ENCODE results near the gene CREBBP. TPM values are rescaled to one million over a fixed set of nuclear protein-coding genes. Genes with fewer than 3 reads are reported as not detected.
A peak's percentile ranks its signal among the peaks of the same experiment; 100 is the strongest.
"Not testable (repeated sequence)": the region's sequence is repeated elsewhere in the genome, so short reads cannot be mapped to it uniquely, and the experiment has no call there.

Gene CREBBP
- 10 to 100 TPM; 26.6 to 29.5 TPM for total RNA-seq

DNA sequence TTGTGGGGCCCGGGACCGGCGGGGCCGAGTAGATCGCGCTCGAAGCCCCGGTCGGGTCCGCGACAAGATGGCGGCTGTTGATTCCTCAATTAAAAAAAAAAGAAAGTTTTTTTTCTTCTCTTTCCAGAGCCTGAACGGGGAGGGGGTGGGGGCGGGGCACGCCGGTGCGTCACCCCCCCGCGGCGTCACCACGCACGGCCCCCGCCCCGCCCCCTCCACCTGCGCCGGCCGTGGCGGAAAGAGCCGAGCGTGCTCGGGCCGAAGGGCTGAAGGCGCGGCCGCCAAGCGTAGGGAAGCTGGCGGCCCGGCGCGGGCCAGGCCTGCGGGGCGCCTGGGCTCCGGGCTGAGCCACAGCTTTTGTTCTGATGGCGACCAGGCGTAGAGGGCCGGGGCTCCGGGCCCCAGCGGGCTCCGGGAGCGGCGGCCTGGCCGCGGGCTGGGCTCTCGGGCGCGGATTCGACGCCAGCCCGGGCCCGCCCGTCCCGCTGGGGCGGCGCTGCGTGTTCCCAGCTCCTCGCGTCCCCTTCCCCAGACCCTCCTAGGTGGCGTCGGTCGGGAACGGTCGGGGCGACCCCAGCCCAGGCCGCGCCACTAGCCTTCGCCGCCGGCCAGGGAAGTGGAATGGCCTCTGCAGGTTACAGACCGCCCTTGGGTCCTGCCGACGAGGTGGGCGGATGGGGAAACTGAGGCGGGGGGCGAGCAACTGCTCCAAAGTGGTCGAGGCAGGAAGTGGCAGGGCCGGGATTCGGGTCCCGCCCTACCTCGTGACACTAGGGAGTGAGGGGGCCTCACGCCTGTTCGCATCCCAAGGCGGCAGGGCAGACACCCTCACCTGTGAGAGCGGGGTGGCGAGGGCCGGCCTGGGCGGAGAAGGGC is at the start of gene CREBBP:
Gene CREBBP, minus strand, starts transcription at position 91 of the 876 bp plus-strand sequence. CDS start 797 bp downstream, outside the sequence.
- Mint-ChIP-seq H3K27ac (peak within 1 kb of the TSS; percentile 90), H3K9me3 (no peaks in the 10 kb centered on the region), H3K36me3 (peaks cover 17% of the 10 kb centered on the region), H3K4me1 (ENCODE audit: low read depth) (peaks cover 40% of the 10 kb centered on the region), H3K4me3 (peak within 1 kb of the TSS; percentile 91), H3K27me3 (no peaks in the 10 kb centered on the region)
- POLR2A ChIA-PET, result no interaction called here
- DNase-seq, result peak; percentile 90
- CTCF ChIA-PET, result interaction anchor here (0.6 to 1.0 kb wide), 2 partner anchors 142 to 373 kb away, joined by 3 to 5 read pairs; no protein-coding TSS in a partner anchor
- intact Hi-C loops (cut with micrococcal nuclease), result loop anchor here (1.0 kb wide), 1 partner anchor 191 kb away; no protein-coding TSS in a partner anchor

GRCh38 chr16:3927147-3927546 is 46.6 kb upstream of the CREBBP start:
- H3K27ac Mint-ChIP-seq; H3K4me3 Mint-ChIP-seq; intact Hi-C loops (cut with micrococcal nuclease); H3K9me3 Mint-ChIP-seq; H3K27me3 Mint-ChIP-seq; H3K36me3 Mint-ChIP-seq; H3K4me1 Mint-ChIP-seq (ENCODE audit: low read depth); POLR2A ChIA-PET; DNase-seq: not testable (repeated sequence)
- CTCF ChIA-PET, result interaction anchor here (1.1 kb wide), 1 partner anchor 13 kb away, joined by 3 read pairs; no protein-coding TSS in a partner anchor

GRCh38 chr16:3924763-3925162 is 44.2 kb upstream of the CREBBP start:
- H3K4me3 Mint-ChIP-seq, result no peak overlapping the region
- no peaks in the 10 kb centered on the region for H3K9me3 Mint-ChIP-seq
- no peaks in the 10 kb centered on the region for H3K27me3 Mint-ChIP-seq
- no peaks in the 10 kb centered on the region for H3K36me3 Mint-ChIP-seq
- CTCF ChIA-PET, result no interaction called here
- no peak for DNase-seq
- POLR2A ChIA-PET, result no interaction called here
- H3K4me1 Mint-ChIP-seq (ENCODE audit: low read depth), result no peaks in the 10 kb centered on the region
- H3K27ac Mint-ChIP-seq, result no peak overlapping the region
- intact Hi-C loops (cut with micrococcal nuclease), result no loop called here

GRCh38 chr16:3922241-3922640 is 41.7 kb upstream of the CREBBP start:
- peaks cover 3% of the 10 kb centered on the region for H3K36me3 Mint-ChIP-seq
- no peak overlapping the region for H3K4me3 Mint-ChIP-seq
- no peaks in the 10 kb centered on the region for H3K4me1 Mint-ChIP-seq (ENCODE audit: low read depth)
- peaks cover 11% of the 10 kb centered on the region for H3K9me3 Mint-ChIP-seq
- no peak overlapping the region for H3K27ac Mint-ChIP-seq
- CTCF ChIA-PET, result no interaction called here
- DNase-seq, result no peak
- H3K27me3 Mint-ChIP-seq, result no peaks in the 10 kb centered on the region
- intact Hi-C loops (cut with micrococcal nuclease), result no loop called here
- POLR2A ChIA-PET, result no interaction called here

DNA sequence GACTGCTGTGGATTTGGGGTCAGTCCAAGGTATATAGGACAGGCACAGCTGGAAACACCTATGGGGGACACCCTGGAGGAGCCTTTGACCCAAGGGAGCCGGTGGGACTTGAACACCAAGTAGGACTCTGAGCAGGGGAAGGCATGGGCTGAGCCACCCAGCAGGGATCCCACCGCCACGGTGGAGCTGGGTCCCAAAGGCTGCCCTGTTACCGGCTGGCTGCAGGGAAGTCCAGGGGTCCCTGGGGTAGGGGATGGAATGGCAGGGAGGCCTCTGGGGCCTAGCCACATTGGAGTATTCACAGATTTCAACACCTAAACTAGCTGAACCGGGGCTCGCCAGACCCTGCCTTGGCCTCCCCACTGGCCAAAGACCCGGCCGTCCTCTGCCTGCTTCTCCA is 39.7 kb upstream of the CREBBP start:
- H3K27ac Mint-ChIP-seq, result no peak overlapping the region
- peaks cover 3% of the 10 kb centered on the region for H3K36me3 Mint-ChIP-seq
- ChIA-PET POLR2A (no interaction called here), CTCF (interaction anchor here (1.2 kb wide), 1 partner anchor 229 kb away, joined by 4 read pairs; no protein-coding TSS in a partner anchor)
- H3K4me3 Mint-ChIP-seq, result no peak overlapping the region
- intact Hi-C loops (cut with micrococcal nuclease), result no loop called here
- H3K9me3 Mint-ChIP-seq, result peaks cover 11% of the 10 kb centered on the region
- no peaks in the 10 kb centered on the region for H3K27me3 Mint-ChIP-seq
- no peaks in the 10 kb centered on the region for H3K4me1 Mint-ChIP-seq (ENCODE audit: low read depth)
- DNase-seq, result no peak

DNA sequence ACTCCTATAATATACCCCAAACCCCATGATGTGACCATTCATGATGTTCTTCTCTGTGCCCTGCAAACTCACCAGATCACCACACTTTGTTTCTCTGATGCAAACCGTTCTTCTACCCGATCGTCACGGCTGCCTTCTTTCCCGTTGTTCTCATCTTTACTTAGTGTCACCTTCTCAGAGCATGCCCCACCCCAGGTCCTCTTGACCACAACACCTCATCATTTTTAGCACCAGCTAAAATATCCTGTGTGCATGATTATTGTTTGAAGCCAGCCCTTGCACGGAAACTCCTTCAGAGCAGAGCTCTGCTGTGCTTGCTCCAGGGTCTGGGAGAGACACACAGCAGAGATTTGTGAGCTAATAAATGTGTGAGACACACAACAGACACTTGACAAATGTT is 38.9 kb upstream of the CREBBP start:
- intact Hi-C loops (cut with micrococcal nuclease), result no loop called here
- Mint-ChIP-seq H3K36me3 (peaks cover 3% of the 10 kb centered on the region), H3K4me1 (ENCODE audit: low read depth) (no peaks in the 10 kb centered on the region), H3K4me3 (no peak overlapping the region), H3K9me3 (peaks cover 11% of the 10 kb centered on the region), H3K27me3 (no peaks in the 10 kb centered on the region), H3K27ac (no peak overlapping the region)
- ChIA-PET CTCF (interaction anchor here (1.2 kb wide), 1 partner anchor 228 kb away, joined by 4 read pairs; no protein-coding TSS in a partner anchor), POLR2A (no interaction called here)
- no peak for DNase-seq

DNA sequence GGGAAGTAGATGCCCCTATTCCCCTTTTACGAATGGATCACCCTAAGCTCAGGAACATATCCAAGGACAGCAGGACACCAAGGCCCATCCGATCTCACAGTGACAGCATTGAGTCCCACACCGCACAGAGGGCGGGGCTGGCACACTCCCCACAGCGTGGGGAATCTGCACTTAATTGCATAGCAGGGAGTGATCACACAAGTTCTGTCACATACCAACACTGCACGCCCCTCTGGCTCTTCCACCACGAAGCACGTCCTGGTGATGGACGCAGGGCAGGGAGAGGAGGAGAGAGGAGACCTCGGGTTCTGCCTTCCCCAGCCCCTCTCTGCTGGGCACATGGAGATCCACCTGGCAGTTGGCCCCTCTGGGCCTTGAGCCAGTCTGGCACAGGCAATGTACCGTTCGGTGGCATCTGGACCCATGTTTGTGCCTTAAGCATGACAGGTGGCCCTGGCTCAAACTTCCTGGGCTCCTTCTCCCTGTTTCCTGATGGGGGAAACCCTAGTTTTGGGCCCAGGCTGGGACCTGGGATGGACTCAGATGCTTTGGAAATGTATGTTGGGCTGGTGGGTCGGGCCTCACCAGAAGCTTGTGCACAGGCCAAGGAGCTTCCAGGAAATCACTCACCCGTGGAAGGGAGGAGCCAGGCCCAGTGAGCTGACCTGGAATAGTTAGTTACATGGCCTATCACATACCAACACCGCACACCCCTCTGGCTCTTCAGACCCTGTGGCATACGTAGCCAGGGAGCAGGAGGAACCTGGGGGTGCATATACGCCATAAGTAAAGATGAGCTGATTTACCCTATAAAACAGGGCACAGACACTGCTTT is 35.1 kb upstream of the CREBBP start:
- ChIA-PET POLR2A (no interaction called here), CTCF (no interaction called here)
- no peaks in the 10 kb centered on the region for H3K27me3 Mint-ChIP-seq
- intact Hi-C loops (cut with micrococcal nuclease), result no loop called here
- peaks cover 11% of the 10 kb centered on the region for H3K9me3 Mint-ChIP-seq
- H3K36me3 Mint-ChIP-seq, result peaks cover 3% of the 10 kb centered on the region
- H3K4me3 Mint-ChIP-seq, result no peak overlapping the region
- H3K27ac Mint-ChIP-seq, result no peak overlapping the region
- no peaks in the 10 kb centered on the region for H3K4me1 Mint-ChIP-seq (ENCODE audit: low read depth)
- no peak for DNase-seq

- ChIA-PET CTCF (no interaction called here), POLR2A (no interaction called here)
- no peak overlapping the region for H3K4me3 Mint-ChIP-seq
- H3K36me3 Mint-ChIP-seq, result no peaks in the 10 kb centered on the region
- no peaks in the 10 kb centered on the region for H3K4me1 Mint-ChIP-seq (ENCODE audit: low read depth)
- H3K9me3 Mint-ChIP-seq, result no peaks in the 10 kb centered on the region
- no peak for DNase-seq
- H3K27ac Mint-ChIP-seq, result no peak overlapping the region
- intact Hi-C loops (cut with micrococcal nuclease), result no loop called here
- no peaks in the 10 kb centered on the region for H3K27me3 Mint-ChIP-seq
These were observed 32.4 kb upstream of the CREBBP start for GRCh38 chr16:3912897-3913296.

GRCh38 chr16:3912373-3912772 is 31.9 kb upstream of the CREBBP start:
- Mint-ChIP-seq H3K4me3 (no peak overlapping the region), H3K9me3 (no peaks in the 10 kb centered on the region), H3K27me3 (no peaks in the 10 kb centered on the region), H3K4me1 (ENCODE audit: low read depth) (no peaks in the 10 kb centered on the region), H3K27ac (no peak overlapping the region), H3K36me3 (no peaks in the 10 kb centered on the region)
- intact Hi-C loops (cut with micrococcal nuclease), result no loop called here
- ChIA-PET CTCF (no interaction called here), POLR2A (no interaction called here)
- DNase-seq, result no peak

- H3K4me3 Mint-ChIP-seq; H3K27me3 Mint-ChIP-seq; H3K4me1 Mint-ChIP-seq (ENCODE audit: low read depth); H3K36me3 Mint-ChIP-seq; POLR2A ChIA-PET; H3K9me3 Mint-ChIP-seq; H3K27ac Mint-ChIP-seq; intact Hi-C loops (cut with micrococcal nuclease); DNase-seq: not testable (repeated sequence)
- CTCF ChIA-PET, result interaction anchor here (0.6 kb wide), 1 partner anchor 343 kb away, joined by 6 read pairs; no protein-coding TSS in a partner anchor
These were observed 31.2 kb upstream of the CREBBP start for GRCh38 chr16:3911741-3912140.

- H3K27me3 Mint-ChIP-seq, result no peaks in the 10 kb centered on the region
- POLR2A ChIA-PET, result no interaction called here
- H3K4me1 Mint-ChIP-seq (ENCODE audit: low read depth), result no peaks in the 10 kb centered on the region
- H3K4me3 Mint-ChIP-seq, result no peak overlapping the region
- CTCF ChIA-PET, result no interaction called here
- no peaks in the 10 kb centered on the region for H3K36me3 Mint-ChIP-seq
- no peaks in the 10 kb centered on the region for H3K9me3 Mint-ChIP-seq
- DNase-seq, result no peak
- intact Hi-C loops (cut with micrococcal nuclease), result no loop called here
- no peak overlapping the region for H3K27ac Mint-ChIP-seq
These were observed 29.5 kb upstream of the CREBBP start for GRCh38 chr16:3909791-3910583.

- peaks cover 1% of the 10 kb centered on the region for H3K27me3 Mint-ChIP-seq
- CTCF ChIA-PET, result no interaction called here
- intact Hi-C loops (cut with micrococcal nuclease), result no loop called here
- POLR2A ChIA-PET, result no interaction called here
- H3K4me3 Mint-ChIP-seq, result no peak overlapping the region
- no peaks in the 10 kb centered on the region for H3K4me1 Mint-ChIP-seq (ENCODE audit: low read depth)
- DNase-seq, result no peak
- no peak overlapping the region for H3K27ac Mint-ChIP-seq
- H3K36me3 Mint-ChIP-seq, result no peaks in the 10 kb centered on the region
- H3K9me3 Mint-ChIP-seq, result no peaks in the 10 kb centered on the region
These were observed 28.5 kb upstream of the CREBBP start for GRCh38 chr16:3908951-3909437.

All from activated CD4-positive, alpha-beta memory T cell treated with anti-CD3 and anti-CD28 coated beads for 36 hours (primary cell).